A549 (cell line): Measurements from ENCODE around the gene STAC.

Experiments
- CEBPB ChIP-seq, 2 experiments: fragments of >200 bp in 1 of 2; sonication (Bioruptor Twin) in 1 of 2; formaldehyde crosslinking in 1 of 2; IDR thresholded peaks; 2 replicates each; pipeline ENCODE4 v1.6.1; 2012 to 2016
- CHD4 ChIP-seq: fragments of 200-600 bp; sonication (generic); IDR thresholded peaks from 2 replicates; pipeline ENCODE4 v1.6.1; 2016; ENCODE audit warnings: antibody characterized with exemption, mild to moderate bottlenecking, borderline replicate concordance
- EP300 ChIP-seq, 2 experiments: fragments of >200 bp; sonication (Bioruptor Twin); formaldehyde crosslinking; IDR thresholded peaks; 2 replicates in 1 of 2; 3 replicates in 1 of 2; pipeline ENCODE4 v1.6.1; 2016 to 2017
- GATA3 ChIP-seq: IDR thresholded peaks from 2 replicates; pipeline ENCODE4 v1.6.1; 2012; ENCODE audit warnings: borderline replicate concordance
- HDAC2 ChIP-seq: fragments of 200-600 bp; sonication (generic); IDR thresholded peaks from 2 replicates; pipeline ENCODE4 v1.6.1; 2016
- JUNB ChIP-seq: fragments of >200 bp; sonication (Bioruptor Twin); formaldehyde crosslinking; IDR thresholded peaks from 2 replicates; pipeline ENCODE4 v1.6.1; 2016
- POLR2A ChIP-seq: IDR thresholded peaks from 2 replicates; pipeline ENCODE4 v1.6.1; 2012; ENCODE audit warnings: mild to moderate bottlenecking, low read length
- RNF2 ChIP-seq: fragments of 200-600 bp; sonication (generic); IDR thresholded peaks from 2 replicates; pipeline ENCODE4 v1.6.1; 2016; ENCODE audit warnings: low read depth, mild to moderate bottlenecking, antibody characterized with exemption, moderate library complexity, borderline replicate concordance
- SREBF2 ChIP-seq: fragments of 450-650 bp; IDR thresholded peaks from 2 replicates; pipeline ENCODE4 v1.6.1; 2014; ENCODE audit warnings: mild to moderate bottlenecking, moderate library complexity
- ZFP36 ChIP-seq: fragments of 450-650 bp; IDR thresholded peaks from 2 replicates; pipeline ENCODE4 v1.6.1; 2014; ENCODE audit warnings: borderline replicate concordance; ENCODE audit not compliant: partially characterized antibody
- TF ChIP-seq, protein P1 (sequence below): fragments of >200 bp; sonication (Bioruptor Twin); formaldehyde crosslinking; IDR thresholded peaks from 3 replicates; pipeline ENCODE4 v1.5.1; 2016
- TF ChIP-seq, protein P2 (sequence below): fragments of 150-350 bp; IDR thresholded peaks from 2 replicates; pipeline ENCODE4 v1.6.1; 2014; ENCODE audit warnings: low read depth, mild to moderate bottlenecking, low read length
- TF ChIP-seq, protein P3 (sequence below): fragments of 200-600 bp; sonication (generic); IDR thresholded peaks from 2 replicates; pipeline ENCODE4 v1.6.1; 2016; ENCODE audit warnings: antibody characterized with exemption, mild to moderate bottlenecking, moderate library complexity

DNA sequence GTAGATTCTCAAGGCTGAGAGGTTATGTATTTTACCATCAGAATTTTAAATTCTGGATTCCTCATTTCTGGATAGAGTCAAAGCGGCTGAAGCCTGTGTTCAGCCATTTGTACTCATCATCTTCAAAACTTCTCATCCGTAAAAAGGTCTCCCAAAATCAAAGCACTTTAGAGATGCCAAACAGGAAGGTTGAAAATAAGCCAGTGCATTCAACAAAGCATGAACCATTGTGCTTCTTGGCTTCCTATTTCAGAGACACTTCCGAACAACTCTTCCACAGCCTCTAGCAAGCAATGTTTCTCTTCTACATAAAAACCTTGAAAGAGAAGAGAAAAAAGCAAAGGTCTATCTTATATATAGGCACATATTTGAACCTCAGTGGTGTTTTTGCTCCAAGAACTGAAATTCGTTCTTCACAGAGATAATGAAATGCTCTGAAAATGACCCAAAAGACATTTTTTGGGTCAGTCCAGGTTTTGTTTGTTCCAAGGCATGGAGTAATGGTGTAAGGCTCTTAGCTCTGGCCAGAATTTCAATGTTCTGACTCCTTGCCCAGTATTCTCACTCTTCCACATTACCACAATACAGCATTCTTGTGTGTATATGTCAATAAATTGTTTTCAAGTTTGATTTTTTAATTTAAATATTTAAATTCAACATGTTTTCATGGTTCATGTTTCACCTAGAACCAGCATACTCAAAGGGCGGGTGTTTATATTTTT, 163.1 kb downstream of the STAC start:
- TF ChIP-seq, protein P1, sequence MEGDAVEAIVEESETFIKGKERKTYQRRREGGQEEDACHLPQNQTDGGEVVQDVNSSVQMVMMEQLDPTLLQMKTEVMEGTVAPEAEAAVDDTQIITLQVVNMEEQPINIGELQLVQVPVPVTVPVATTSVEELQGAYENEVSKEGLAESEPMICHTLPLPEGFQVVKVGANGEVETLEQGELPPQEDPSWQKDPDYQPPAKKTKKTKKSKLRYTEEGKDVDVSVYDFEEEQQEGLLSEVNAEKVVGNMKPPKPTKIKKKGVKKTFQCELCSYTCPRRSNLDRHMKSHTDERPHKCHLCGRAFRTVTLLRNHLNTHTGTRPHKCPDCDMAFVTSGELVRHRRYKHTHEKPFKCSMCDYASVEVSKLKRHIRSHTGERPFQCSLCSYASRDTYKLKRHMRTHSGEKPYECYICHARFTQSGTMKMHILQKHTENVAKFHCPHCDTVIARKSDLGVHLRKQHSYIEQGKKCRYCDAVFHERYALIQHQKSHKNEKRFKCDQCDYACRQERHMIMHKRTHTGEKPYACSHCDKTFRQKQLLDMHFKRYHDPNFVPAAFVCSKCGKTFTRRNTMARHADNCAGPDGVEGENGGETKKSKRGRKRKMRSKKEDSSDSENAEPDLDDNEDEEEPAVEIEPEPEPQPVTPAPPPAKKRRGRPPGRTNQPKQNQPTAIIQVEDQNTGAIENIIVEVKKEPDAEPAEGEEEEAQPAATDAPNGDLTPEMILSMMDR, result no peak
- TF ChIP-seq GATA3, result no peak
- TF ChIP-seq EP300 (IDR thresholded peaks at IDR 0.05), result no peak
- no peak for TF ChIP-seq CHD4
- TF ChIP-seq HDAC2, result no peak
- no peak for TF ChIP-seq CEBPB (IDR thresholded peaks at IDR 0.05)
- TF ChIP-seq SREBF2, result no peak
- TF ChIP-seq POLR2A, result no peak
- TF ChIP-seq JUNB, result no peak
- TF ChIP-seq, protein P2, sequence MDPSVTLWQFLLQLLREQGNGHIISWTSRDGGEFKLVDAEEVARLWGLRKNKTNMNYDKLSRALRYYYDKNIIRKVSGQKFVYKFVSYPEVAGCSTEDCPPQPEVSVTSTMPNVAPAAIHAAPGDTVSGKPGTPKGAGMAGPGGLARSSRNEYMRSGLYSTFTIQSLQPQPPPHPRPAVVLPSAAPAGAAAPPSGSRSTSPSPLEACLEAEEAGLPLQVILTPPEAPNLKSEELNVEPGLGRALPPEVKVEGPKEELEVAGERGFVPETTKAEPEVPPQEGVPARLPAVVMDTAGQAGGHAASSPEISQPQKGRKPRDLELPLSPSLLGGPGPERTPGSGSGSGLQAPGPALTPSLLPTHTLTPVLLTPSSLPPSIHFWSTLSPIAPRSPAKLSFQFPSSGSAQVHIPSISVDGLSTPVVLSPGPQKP, result no peak
- TF ChIP-seq ZFP36, result no peak
- no peak for TF ChIP-seq RNF2
- TF ChIP-seq, protein P3, sequence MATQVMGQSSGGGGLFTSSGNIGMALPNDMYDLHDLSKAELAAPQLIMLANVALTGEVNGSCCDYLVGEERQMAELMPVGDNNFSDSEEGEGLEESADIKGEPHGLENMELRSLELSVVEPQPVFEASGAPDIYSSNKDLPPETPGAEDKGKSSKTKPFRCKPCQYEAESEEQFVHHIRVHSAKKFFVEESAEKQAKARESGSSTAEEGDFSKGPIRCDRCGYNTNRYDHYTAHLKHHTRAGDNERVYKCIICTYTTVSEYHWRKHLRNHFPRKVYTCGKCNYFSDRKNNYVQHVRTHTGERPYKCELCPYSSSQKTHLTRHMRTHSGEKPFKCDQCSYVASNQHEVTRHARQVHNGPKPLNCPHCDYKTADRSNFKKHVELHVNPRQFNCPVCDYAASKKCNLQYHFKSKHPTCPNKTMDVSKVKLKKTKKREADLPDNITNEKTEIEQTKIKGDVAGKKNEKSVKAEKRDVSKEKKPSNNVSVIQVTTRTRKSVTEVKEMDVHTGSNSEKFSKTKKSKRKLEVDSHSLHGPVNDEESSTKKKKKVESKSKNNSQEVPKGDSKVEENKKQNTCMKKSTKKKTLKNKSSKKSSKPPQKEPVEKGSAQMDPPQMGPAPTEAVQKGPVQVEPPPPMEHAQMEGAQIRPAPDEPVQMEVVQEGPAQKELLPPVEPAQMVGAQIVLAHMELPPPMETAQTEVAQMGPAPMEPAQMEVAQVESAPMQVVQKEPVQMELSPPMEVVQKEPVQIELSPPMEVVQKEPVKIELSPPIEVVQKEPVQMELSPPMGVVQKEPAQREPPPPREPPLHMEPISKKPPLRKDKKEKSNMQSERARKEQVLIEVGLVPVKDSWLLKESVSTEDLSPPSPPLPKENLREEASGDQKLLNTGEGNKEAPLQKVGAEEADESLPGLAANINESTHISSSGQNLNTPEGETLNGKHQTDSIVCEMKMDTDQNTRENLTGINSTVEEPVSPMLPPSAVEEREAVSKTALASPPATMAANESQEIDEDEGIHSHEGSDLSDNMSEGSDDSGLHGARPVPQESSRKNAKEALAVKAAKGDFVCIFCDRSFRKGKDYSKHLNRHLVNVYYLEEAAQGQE, result no peak
